ENCODE data around the gene CHI3L1.

Gene CHI3L1

GRCh38 chr1:203179667-203180005, 6.9 kb downstream of the CHI3L1 start:
- Histone ChIP-seq H3K4me1 (ENCODE audit: insufficient read depth, low read length) (no peaks in the 10 kb centered on the region), H3K27me3 (ENCODE audit: insufficient read depth, low read length, poor library complexity) (peaks cover 15% of the 10 kb centered on the region), H3K79me2 (ENCODE audit: insufficient read depth, low read length) (no peaks in the 10 kb centered on the region), H3K4me3 (ENCODE audit: low read depth in 1 of 2, low read length in 2 of 2) (no peak overlapping the region), H3K4me2 (ENCODE audit: insufficient read depth, low read length) (no peak overlapping the region), H3K9me3 (ENCODE audit: insufficient read depth, low read length, severe bottlenecking) (no peaks in the 10 kb centered on the region), H2AFZ (ENCODE audit: low read depth, low read length) (no peak overlapping the region), H3K36me3 (ENCODE audit: insufficient read depth, low read length) (no peaks in the 10 kb centered on the region), H3K27ac (ENCODE audit: low read length) (no peak overlapping the region), H3K9ac (ENCODE audit: low read depth, low read length) (no peak overlapping the region), H4K20me1 (ENCODE audit: insufficient read depth, low read length) (peaks cover 7% of the 10 kb centered on the region; the same call in 1 of the 2 replicates)
- DNase-seq (no peak), ATAC-seq (ENCODE audit: insufficient read depth, low read depth) (no peak)
- TF ChIP-seq EZH2 (IDR thresholded peaks at IDR 0.05; ENCODE audit: borderline replicate concordance, low read depth, low read length, severe bottlenecking) = no peak
- TF ChIP-seq CTCF (IDR thresholded peaks at IDR 0.05; ENCODE audit: borderline replicate concordance, extremely low read depth, low read length, poor library complexity, severe bottlenecking) = no peak

- Histone ChIP-seq H3K4me1 (ENCODE audit: insufficient read depth, low read length) (no peaks in the 10 kb centered on the region), H3K4me2 (ENCODE audit: insufficient read depth, low read length) (no peak overlapping the region), H3K36me3 (ENCODE audit: insufficient read depth, low read length) (no peaks in the 10 kb centered on the region), H3K4me3 (ENCODE audit: low read depth in 1 of 2, low read length in 2 of 2) (no peak overlapping the region), H3K27me3 (ENCODE audit: insufficient read depth, low read length, poor library complexity) (peaks cover 17% of the 10 kb centered on the region), H3K9me3 (ENCODE audit: insufficient read depth, low read length, severe bottlenecking) (no peaks in the 10 kb centered on the region), H3K27ac (ENCODE audit: low read length) (no peak overlapping the region), H4K20me1 (ENCODE audit: insufficient read depth, low read length) (peaks cover 7% of the 10 kb centered on the region; the same call in 1 of the 2 replicates), H3K79me2 (ENCODE audit: insufficient read depth, low read length) (no peaks in the 10 kb centered on the region), H2AFZ (ENCODE audit: low read depth, low read length) (no peak overlapping the region), H3K9ac (ENCODE audit: low read depth, low read length) (no peak overlapping the region)
- ATAC-seq (ENCODE audit: insufficient read depth, low read depth) (no peak), DNase-seq (no peak)
- TF ChIP-seq EZH2 (IDR thresholded peaks at IDR 0.05; ENCODE audit: borderline replicate concordance, low read depth, low read length, severe bottlenecking) = no peak
- TF ChIP-seq CTCF (IDR thresholded peaks at IDR 0.05; ENCODE audit: borderline replicate concordance, extremely low read depth, low read length, poor library complexity, severe bottlenecking) = no peak
These were observed 7.5 kb downstream of the CHI3L1 start for GRCh38 chr1:203178821-203179666.

- H3K4me2 ChIP-seq (ENCODE audit: insufficient read depth, low read length) = no peak overlapping the region
- TF ChIP-seq EZH2 (IDR thresholded peaks at IDR 0.05; ENCODE audit: borderline replicate concordance, low read depth, low read length, severe bottlenecking) = no peak
- DNase-seq = no peak
- H3K4me1 ChIP-seq (ENCODE audit: insufficient read depth, low read length) = no peaks in the 10 kb centered on the region
- H2AFZ ChIP-seq (ENCODE audit: low read depth, low read length) = no peak overlapping the region
- H3K27ac ChIP-seq (ENCODE audit: low read length) = no peak overlapping the region
- H3K9me3 ChIP-seq (ENCODE audit: insufficient read depth, low read length, severe bottlenecking) = no peaks in the 10 kb centered on the region
- H3K4me3 ChIP-seq (ENCODE audit: low read depth in 1 of 2, low read length in 2 of 2) = no peak overlapping the region
- no peak overlapping the region for H3K9ac ChIP-seq (ENCODE audit: low read depth, low read length)
- no peak for ATAC-seq (ENCODE audit: insufficient read depth, low read depth)
- no peaks in the 10 kb centered on the region for H3K79me2 ChIP-seq (ENCODE audit: insufficient read depth, low read length)
- no peaks in the 10 kb centered on the region for H3K36me3 ChIP-seq (ENCODE audit: insufficient read depth, low read length)
- H3K27me3 ChIP-seq (ENCODE audit: insufficient read depth, low read length, poor library complexity) = peaks cover 21% of the 10 kb centered on the region
- peaks cover 5% of the 10 kb centered on the region; the same call in 1 of the 2 replicates for H4K20me1 ChIP-seq (ENCODE audit: insufficient read depth, low read length)
These were observed 8.4 kb downstream of the CHI3L1 start for GRCh38 chr1:203178083-203178482.

- Histone ChIP-seq H3K79me2 (ENCODE audit: insufficient read depth, low read length) (no peaks in the 10 kb centered on the region), H3K4me3 (ENCODE audit: low read depth in 1 of 2, low read length in 2 of 2) (no peak overlapping the region), H3K27me3 (ENCODE audit: insufficient read depth, low read length, poor library complexity) (peaks cover 21% of the 10 kb centered on the region), H4K20me1 (ENCODE audit: insufficient read depth, low read length) (peaks cover 6% of the 10 kb centered on the region), H3K27ac (ENCODE audit: low read length) (no peak overlapping the region), H3K4me2 (ENCODE audit: insufficient read depth, low read length) (no peak overlapping the region), H3K4me1 (ENCODE audit: insufficient read depth, low read length) (no peaks in the 10 kb centered on the region), H3K9me3 (ENCODE audit: insufficient read depth, low read length, severe bottlenecking) (no peaks in the 10 kb centered on the region), H3K36me3 (ENCODE audit: insufficient read depth, low read length) (no peaks in the 10 kb centered on the region), H3K9ac (ENCODE audit: low read depth, low read length) (no peak overlapping the region), H2AFZ (ENCODE audit: low read depth, low read length) (no peak overlapping the region)
- ATAC-seq (ENCODE audit: insufficient read depth, low read depth) (no peak), DNase-seq (no peak)
- TF ChIP-seq EZH2 (IDR thresholded peaks at IDR 0.05; ENCODE audit: borderline replicate concordance, low read depth, low read length, severe bottlenecking) = no peak
- TF ChIP-seq CTCF (IDR thresholded peaks at IDR 0.05; ENCODE audit: borderline replicate concordance, extremely low read depth, low read length, poor library complexity, severe bottlenecking) = no peak
These were observed 8.9 kb downstream of the CHI3L1 start for GRCh38 chr1:203177470-203178039.

Data from DND-41 (cell line).